ENCODE measurements around the gene SLC25A30.

Gene SLC25A30, protein sequence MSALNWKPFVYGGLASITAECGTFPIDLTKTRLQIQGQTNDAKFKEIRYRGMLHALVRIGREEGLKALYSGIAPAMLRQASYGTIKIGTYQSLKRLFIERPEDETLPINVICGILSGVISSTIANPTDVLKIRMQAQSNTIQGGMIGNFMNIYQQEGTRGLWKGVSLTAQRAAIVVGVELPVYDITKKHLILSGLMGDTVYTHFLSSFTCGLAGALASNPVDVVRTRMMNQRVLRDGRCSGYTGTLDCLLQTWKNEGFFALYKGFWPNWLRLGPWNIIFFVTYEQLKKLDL

DNA sequence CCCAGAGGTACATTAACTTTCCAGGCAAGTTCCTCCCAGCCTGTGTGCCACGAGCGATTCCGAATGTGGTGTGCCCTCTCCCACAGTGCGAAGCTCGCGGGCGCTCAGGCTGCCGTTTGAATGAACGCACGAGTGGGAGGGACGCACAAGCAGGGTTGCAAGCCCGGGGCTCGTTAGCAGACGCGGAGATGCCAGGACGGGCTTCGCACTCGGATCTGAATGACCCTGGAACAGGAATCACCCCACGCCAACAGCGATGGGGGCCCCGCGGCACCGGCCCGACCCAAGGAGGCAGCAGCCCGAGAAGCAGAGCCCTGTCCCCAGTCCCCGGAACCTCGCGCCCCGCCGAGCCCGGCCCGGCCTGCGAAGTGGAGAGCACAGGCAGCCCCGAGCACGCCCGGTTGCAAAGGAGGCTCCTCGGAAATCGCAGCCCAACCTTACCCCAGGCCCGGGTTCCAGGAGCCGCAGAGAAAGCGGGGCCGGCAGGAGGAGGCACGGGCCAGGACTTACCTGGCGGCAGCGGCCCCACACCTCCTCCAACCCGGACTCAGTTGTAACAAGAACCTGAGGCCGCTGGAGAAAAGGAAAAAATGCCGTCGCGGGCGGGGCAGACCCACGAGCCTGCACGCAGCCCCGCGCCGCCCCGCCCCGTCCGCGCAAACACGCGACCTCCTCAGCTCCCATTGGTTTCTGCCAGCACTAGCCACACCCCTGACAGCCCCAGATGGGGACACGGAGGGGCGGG lies at the start of gene SLC25A30:
Gene SLC25A30, minus strand, starts transcription at position 584 of the 745 bp plus-strand sequence. CDS start 6,948 bp downstream, outside the sequence.
- DNase-seq (ENCODE audit: low read depth): peak; percentile 82

DNA sequence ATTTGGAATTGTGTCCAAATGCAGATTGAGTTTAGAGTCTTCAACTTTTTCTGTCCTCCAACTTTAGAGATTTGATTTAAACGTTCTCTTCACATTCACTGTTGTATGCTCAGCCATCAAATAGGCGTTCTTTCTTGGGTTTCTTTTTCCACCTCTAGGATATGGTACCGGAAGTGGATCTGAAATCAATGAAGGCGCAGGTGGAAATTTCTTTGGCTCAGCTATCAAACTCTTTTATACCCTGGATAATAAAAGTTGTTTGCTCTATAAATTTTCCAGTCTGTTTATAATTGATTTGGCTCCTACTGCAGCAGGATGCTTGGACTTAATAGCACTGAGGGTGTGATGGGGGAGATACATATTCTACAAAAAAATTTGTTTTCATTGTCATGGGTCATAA lies 48.2 kb upstream of the SLC25A30 start:
- no peak for DNase-seq (ENCODE audit: low read depth)

DNA sequence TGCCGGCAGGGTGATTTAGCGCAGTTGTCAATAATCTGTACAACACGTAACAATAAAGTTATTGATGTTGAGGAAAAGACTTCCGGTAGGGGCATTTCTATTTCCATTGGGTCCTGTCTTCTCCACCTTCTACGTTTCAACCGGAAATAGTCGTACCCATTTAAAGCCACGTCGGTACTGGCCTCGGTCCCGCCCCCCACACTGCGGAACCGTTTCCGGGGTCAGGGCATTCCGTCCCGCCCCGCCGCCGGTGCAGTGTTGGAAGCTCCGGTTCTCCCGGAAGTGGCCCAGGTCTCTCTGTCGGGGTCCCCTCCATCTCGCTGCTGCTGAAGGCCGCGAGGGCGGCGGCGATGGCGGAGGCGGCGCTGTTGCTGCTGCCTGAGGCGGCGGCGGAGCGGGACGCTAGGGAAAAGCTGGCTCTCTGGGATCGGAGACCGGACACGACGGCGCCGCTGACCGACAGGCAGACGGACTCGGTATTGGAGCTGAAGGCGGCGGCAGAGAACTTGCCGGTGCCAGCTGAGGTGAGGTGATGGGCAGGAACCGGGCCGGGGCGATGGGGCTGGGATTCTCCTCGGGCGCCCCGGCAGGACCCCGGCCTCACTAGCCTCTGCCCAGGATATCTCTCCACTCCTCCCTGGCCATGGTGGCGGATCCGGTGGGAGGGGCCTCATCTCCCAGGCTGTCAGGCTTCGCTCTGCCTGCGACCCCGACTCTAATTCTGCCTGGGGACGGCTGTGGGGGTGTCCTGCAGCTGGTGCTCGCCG lies 46.7 kb upstream of the SLC25A30 start, which contains the start of gene COG3:
Gene COG3, plus strand, starts transcription at position 253 of the 767 bp plus-strand sequence. Its CDS starts 98 bp downstream, at position 351.
- DNase-seq (ENCODE audit: low read depth): peak; percentile 96

DNA sequence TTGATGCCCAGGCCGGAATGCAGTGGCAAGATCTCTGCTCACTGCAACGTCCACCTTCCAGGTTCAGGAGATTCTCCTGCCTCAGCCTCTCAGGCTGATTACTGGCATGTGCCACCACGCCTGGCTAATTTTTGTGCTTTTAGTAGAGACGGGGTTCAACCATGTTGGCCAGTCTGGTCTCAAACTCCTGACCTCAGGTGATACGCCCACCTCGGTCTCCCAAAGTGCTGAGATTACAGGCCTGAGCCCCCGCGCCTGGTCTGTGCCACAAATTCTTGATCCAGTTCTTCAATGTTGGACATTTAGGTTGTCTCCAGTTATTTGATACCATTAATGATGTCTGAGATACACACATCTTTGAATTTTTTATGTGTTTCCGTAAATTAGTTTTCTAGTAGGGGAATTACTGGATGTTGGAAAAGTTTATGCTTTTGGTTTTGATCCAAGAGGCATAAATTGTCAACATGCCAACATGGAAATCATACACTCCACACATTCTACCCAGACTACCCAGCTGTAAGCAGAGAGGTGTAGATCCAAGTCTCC lies 46.0 kb upstream of the SLC25A30 start:
- DNase-seq (ENCODE audit: low read depth): no peak

DNA sequence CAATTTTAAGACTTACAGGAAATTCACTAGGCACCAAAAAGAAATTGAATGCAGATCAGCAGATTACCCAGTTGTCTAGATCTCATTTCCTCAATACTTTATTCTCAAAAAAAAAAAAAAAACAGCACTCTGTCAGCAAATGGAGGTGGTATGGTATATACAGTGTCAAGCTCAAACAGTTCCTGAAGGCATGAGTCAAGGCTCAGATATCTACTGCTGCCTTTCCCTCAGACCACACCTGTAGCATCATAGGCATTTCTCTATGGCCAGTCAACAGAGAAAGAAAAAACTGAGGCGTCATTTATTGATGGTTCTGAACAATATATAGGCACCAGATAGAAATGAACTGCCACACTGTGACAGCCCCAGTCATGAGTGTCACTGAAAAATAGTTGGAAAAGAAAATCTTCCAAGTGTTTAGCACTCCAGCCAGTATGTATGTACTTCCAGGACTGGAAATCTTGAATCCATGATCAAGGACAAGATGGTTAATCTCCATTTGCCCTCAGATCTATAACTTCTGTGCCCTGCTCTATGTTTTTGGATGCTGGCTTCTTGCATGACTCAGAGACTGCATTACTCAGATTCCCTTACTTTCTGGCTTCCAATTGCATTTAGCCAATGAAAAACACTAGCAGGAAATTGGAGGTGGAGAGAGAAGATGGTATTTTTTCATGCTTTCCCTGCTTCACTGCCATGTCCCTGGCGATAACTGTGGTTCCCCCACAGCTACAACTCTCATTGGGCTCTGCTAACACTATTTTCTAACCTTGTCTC lies 38.2 kb upstream of the SLC25A30 start:
- peak; percentile 41 for DNase-seq (ENCODE audit: low read depth)

DNA sequence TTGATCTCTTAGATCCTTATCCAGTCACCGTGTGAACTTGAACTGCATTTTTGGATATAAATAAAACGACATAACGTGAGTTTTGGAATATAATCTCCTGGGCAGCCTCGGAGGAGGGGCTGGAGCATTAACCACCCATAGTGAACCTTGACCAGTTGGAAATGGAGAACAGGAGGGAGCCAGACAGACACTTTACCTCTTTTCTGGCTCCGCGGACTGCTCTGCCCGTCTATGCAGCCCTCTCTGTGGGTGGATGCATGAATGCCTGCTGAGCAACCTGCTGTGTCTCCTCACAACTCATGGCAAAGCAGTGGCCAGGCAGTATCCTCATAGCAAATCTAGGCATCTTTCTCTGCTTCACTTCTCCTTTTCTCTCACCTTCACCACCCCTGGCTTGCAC lies 36.0 kb upstream of the SLC25A30 start:
- DNase-seq (ENCODE audit: low read depth): no peak

DNA sequence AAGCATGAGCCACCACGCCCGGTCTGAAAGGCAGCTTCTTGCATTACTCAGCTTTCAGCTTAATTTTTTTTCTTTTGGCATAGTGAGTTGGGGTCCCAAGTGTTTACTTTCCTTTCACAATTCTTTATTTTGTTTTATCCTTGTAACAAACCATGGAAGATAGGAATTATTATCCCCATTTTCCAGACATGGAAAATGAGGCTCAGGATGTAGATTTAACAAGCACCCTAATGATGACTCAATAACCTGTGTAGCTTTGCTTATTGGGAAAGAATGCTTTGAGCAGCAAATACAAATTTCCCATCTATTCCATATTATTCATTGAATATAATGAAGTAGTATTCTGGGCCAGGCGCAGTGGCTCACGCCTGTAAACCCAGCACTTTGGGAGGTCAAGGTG lies 33.1 kb upstream of the SLC25A30 start:
- DNase-seq (ENCODE audit: low read depth): no peak

DNA sequence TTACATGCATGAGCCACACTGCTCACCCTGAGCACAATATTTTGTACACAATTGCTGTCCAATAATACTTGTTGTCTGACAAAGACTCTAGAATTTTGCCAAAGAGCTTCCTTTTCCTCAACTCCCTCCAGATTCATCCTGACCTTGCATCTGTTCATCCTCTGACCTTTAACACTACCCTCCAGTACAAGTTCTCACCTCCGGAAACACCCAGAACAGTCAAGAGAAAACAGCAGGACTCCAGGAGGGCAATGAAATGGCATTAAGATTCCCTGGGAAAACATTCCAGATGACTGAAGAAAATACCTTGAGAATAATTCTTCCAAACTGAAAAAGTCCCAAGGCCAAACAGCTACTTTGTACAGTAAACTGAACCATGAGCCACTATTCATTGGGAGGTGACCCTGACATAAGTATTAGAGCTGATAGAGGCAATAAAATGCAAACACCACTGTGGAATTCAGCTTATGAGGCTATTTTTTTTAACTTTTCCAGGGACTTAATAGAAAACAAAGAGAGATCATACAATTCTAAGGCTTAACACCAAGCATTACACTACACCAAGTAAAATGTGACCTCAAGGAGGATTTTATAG lies 30.9 kb upstream of the SLC25A30 start:
- DNase-seq (ENCODE audit: low read depth): no peak

DNA sequence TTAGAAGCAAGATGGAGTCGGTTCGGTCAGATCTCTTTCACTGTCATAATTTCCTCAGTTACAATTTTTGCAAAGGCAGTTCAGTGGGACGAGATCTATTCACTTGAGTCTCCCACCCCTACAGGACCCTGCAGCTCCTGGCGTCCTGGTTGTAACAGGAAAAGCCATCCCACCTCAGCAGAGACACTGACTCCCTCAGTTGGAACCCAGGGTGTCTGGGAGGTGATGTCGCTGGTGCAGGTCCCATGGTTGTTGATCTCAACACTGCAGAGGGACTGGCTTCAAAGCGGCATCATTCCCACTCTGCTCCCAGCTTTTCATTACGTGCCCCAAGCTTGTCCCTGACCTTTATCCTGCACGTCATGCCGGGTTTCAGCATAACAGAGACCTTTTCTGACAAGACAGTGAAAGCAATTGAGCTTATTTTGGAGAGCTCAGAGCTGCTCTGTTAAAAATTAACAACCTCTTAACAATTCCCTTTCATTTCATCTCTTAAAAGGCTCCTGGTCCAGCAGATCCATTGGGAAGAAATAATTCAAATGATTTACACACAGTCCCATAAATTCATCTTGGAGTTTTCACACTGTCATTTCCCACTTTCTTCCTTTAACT lies 29.0 kb upstream of the SLC25A30 start:
- no peak for DNase-seq (ENCODE audit: low read depth)

DNA sequence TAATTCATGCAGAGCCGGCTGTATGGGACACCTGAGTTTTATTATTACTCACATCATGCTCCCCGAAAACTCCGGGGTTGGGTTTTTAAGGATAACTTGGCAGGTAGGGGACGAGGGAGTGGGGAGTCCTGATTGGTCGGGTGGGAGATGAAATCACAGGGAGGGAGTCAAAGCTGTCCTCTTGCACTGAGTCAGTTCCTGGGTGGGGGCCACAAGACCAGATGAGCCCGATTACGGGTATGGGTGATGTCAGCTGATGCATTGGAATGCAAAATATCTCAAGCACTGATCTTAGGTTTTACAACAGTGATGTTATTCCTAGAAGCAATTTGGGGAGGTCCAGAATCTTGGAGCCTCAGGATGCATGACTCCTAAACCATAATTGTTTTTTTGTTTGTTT lies 28.0 kb upstream of the SLC25A30 start:
- peak; percentile 18 for DNase-seq (ENCODE audit: low read depth)

DNA sequence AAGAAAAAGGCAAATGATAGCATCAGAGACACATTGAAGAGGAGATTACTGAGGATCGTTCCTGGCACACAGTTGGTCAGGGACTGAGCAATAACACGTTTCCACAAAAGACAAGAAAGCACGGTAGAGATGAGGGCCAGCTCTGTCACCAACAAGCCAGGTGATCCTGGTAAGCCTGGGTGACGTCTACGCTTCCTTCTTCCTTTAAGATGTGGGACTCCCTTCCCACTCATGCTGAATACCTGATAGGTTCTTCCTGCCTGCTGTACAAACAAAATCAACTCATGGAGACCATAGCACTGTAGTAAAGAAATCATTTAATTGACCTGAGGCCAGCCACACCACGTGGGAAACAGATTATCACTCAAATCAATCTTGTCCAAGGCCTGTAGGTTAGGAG lies 26.9 kb upstream of the SLC25A30 start:
- DNase-seq (ENCODE audit: low read depth): no peak

DNA sequence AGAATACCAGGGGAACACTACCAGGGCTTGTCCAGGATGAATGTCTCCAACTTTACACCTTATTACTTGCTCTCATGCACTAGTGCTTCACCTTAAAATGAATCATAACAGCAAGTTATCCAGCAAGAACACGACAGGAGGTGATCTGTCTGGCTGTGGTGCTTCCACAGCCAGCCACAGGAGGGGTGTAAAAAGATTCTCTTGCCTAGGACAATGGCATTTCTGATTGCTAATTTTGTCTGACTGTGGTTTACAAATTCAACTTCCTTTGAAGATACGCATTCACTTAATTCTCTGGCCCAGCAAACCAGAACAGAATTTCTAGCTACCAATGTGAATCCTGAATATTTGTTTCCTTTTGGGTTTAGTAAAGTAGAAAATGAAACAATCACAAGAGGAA lies 23.5 kb upstream of the SLC25A30 start:
- DNase-seq (ENCODE audit: low read depth): peak; percentile 2

DNA sequence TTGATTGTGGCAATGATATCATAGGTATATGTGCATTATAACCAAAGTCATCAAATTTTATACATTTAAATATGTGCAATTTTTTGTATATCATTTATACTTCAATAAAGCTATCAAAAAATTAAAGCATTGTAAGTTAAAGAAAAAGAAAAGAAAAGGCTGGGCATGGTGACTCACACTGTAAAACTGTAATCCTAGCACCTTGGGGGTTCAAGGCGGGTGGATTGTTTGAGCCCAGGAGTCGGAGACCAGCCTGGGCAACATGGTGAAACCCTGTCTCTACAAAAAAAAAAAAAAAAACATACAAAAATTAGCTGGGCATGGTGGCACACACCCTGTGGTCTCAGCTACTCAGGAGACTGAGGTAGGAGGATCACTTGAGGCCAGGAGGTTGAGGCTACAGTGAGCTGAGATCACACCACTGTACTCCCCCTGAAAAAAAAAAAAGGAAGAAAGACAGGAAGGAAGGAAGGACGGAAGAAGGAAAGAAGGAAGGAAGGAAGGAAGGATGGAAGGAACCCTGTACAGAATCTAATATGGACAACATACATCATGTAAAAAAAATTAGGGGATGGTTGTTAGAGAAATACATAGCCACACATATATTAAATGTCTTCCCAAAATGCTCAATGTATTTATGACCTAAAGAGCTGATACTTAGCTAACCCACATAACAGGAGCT lies 21.7 kb upstream of the SLC25A30 start:
- no peak for DNase-seq (ENCODE audit: low read depth)

DNA sequence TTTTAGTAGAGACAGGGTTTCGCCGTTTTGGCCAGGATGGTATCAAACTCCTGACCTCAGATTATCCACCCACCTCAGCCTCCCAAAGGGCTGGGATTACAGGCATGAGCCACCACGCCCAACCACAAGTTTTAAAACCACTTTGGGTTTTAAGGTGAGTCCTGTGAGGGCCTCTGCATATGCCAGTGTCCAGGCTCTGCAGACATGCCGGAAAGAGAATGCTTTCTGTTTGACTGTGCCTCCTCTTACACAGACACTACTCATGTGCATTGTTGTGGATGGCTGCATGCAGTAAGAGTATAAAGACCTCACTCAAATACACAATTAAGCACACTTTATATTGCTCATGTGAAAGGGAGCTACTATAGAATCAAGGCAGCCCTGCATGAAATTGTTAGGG lies 20.8 kb upstream of the SLC25A30 start:
- DNase-seq (ENCODE audit: low read depth): no peak

DNA sequence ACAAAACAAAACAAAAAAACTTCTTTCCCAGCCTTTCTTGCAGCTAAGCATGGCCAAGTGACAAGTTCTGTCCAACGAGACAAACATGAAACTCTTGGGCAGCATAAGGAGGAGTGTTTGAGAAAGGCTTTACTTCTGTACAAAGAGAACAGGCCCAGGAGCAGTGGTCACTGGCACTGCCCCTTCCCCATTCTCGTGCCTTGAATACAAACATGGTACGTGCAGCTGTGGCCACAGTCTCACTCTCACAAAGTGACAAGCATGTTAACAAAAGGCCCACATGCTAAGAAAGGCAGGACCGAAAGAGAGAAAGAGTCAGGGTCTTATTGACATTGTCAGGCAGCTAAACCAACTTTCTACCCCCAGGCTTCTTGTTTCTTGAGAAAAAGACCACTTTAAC lies 19.8 kb upstream of the SLC25A30 start:
- no peak for DNase-seq (ENCODE audit: low read depth)

DNA sequence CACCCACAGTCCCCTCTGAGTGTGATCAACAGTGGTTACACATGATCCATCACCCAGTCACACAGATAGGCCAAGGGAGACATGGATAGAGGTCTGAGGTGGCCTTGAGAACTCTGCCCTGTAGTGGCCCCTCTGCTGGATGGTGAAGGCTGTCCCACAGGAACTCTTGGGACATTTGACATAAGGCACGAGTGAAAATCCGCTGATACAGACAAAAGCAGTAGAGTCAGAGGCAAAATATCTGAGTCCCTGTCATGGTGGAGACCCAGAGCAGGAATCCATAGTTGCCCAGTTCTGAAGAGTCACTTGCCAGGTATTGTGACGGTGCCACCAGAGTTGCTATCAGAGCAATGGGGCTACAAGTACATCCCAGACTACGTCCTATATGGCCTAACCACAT lies 18.8 kb upstream of the SLC25A30 start:
- DNase-seq (ENCODE audit: low read depth): no peak

DNA sequence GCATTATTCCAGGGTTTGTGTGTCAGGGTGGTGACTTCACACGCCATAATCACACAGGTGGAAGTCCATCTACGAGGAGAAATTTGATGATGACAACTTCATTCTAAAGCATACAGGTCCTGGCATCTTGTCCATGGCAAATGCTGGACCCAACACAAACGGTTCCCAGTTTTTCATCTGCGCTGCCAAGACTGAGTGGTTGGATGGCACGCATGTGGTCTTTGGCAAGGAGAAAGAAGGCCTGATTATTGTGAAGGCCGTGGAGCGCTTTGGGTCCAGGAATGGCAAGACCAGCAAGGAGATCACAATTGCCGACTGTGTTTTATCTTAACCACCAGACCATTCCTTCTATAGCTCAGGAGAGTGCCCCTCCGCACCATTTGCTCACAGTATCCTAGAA lies 18.2 kb upstream of the SLC25A30 start:
- DNase-seq (ENCODE audit: low read depth): no peak

DNA sequence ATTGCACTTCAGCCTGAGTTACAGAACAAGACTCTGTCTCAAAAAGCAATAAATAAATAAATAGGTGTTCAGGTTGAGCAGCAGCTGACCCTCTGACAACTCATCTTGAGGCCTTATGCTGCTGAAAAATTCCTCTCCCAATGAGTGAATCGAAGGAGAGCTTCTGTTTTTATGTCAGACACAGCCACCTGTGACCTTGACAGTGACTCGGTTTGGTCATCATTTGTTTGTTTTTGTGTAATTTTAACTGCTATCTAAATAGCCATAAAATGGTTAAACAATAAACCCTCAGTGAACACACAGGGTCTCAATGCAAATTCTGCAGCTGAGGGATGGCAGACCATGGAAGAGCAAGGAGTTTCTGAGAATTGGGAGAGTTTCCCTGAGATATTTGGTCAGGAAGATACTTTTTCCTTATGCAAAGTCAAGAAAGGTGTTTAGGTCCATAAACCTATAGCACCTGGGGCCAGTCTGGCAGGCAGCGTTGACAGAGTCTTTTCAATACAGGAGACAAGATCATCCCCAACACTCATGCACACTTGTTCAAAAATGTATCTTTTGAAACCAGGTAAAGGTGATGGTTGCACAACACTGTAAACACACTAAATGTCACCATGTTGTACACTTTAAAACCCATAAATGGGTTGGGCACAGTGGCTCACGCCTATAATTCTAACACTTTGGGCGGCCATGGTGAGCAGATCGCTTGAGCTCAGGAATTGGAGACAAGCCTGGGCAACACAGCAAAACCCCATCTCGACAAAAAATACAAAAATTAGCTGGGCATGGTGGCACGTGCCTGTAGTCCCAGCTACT lies 16.6 kb upstream of the SLC25A30 start:
- no peak for DNase-seq (ENCODE audit: low read depth)

DNA sequence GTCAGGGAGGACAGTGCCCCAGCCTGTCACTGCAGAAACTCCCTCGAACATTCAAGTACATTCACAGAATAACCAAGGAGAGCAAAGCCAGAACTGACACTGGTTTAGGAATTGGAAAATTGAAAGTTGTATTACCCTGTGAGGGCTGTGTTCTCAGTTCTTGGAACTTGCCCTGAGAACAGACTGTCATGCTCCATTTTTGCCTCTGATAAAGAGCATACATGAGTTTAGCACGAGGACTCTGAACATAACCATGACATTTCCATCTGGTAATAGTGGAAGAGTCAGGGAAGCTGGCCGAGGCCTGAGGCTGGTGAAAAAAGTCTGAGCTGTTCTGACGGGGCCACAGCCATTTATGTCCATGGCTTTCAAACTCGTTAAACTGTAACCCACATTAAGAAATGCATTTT lies 15.2 kb upstream of the SLC25A30 start:
- no peak for DNase-seq (ENCODE audit: low read depth)

All from stromal cell of bone marrow (primary cell).